HepG2 (cell line): ENCODE measurements around the gene CCDC106. TPM values are rescaled to one million over a fixed set of nuclear protein-coding genes. Genes with fewer than 3 reads are reported as not detected.

Experiments
- ATAC-seq: fragments of 200-7000 bp; cut with Tn5 transposase; 3 replicates; pipeline ENCODE4 v1.9.1; 2020; ENCODE audit warnings: mild to moderate bottlenecking, moderate library complexity
- BruUV-seq: library from RNA; stranded (reverse); fragments of 400-500 nt; replicated peaks from 2 replicates; lab custom pipeline; 2021; lab: Mats Ljungman, UMichigan
- CTCF ChIA-PET: fragments of 300-600 bp; formaldehyde crosslinking; extraction: SDS; loops from one replicate; lab custom pipeline; 2021; ENCODE audit warnings: low total read pairs, inconsistent platforms, low intra/inter-chr PET ratio; lab: Yijun Ruan, JAX
- POLR2A ChIA-PET: fragments of 350-600 bp; sonication (Branson Sonifier 250); formaldehyde crosslinking; loops from one replicate; lab custom pipeline; 2020; ENCODE audit warnings: antibody characterized with exemption, inconsistent platforms; lab: Yijun Ruan, JAX
- DNase-seq: peaks from one replicate; pipeline ENCODE4 v3.0.0-alpha.2; 2015; ENCODE audit warnings: low spot score
- FAIRE-seq: peaks from 3 replicates; lab custom pipeline; 2011; peaks lifted over from hg19 to GRCh38; lab: Jason Lieb, UNC
- H2AFZ ChIP-seq: one replicate; pipeline ENCODE4 v1.6.1; 2011; ENCODE audit warnings: low read length, inconsistent platforms
- H3K27ac ChIP-seq: fragments of 300-600 bp; 3 replicates; pipeline ENCODE4 v1.8.0; 2011; ENCODE audit warnings: mixed run types, mild to moderate bottlenecking, mixed read lengths, low read length, inconsistent platforms; ENCODE audit not compliant: insufficient read depth; ENCODE audit errors: extremely low read length
- H3K27me3 ChIP-seq, 2 experiments: fragments of 200-600 bp in 1 of 2; 2 replicates in 1 of 2; 3 replicates in 1 of 2; pipeline versions ENCODE4 v1.6.0 to v1.8.0; 2011; ENCODE audit warnings: low read length in 2 of 2, mild to moderate bottlenecking in 2 of 2, moderate library complexity in 2 of 2, inconsistent platforms in 1 of 2; ENCODE audit not compliant: insufficient read depth in 2 of 2, control insufficient read depth in 1 of 2
- H3K36me3 ChIP-seq, 2 experiments: fragments of 200-600 bp in 1 of 2; replicated peaks in 1 of 2; 2 replicates in 1 of 2; 3 replicates in 1 of 2; pipeline versions ENCODE4 v1.5.1 to v1.8.0; 2011; ENCODE audit warnings: low read length in 2 of 2, inconsistent platforms in 1 of 2; ENCODE audit not compliant: insufficient read depth in 2 of 2, control insufficient read depth in 1 of 2
- H3K4me1 ChIP-seq: 2 replicates; pipeline ENCODE4 v1.5.1; 2012; ENCODE audit warnings: low read length, inconsistent platforms; ENCODE audit not compliant: insufficient read depth
- H3K4me2 ChIP-seq: 2 replicates; pipeline ENCODE4 v1.6.0; 2011; ENCODE audit warnings: low read depth, low read length, inconsistent platforms
- H3K4me3 ChIP-seq, 3 experiments: fragments of 200-600 bp in 1 of 3; sonication (generic), shearing (Covaris generic) in 1 of 3; replicated peaks in 1 of 3; 2 replicates each; pipeline ENCODE4 v1.5.1; 2011 to 2016; ENCODE audit warnings: low read length in 3 of 3, inconsistent platforms in 2 of 3, low read depth in 2 of 3, mild to moderate bottlenecking in 2 of 3, control low read depth in 1 of 3, mixed read lengths in 1 of 3; ENCODE audit not compliant: insufficient read depth in 1 of 3
- H3K79me2 ChIP-seq: one replicate; pipeline ENCODE4 v1.6.1; 2011; ENCODE audit warnings: low read length, inconsistent platforms; ENCODE audit not compliant: insufficient read depth
- H3K9ac ChIP-seq: 2 replicates; pipeline ENCODE4 v1.6.0; 2011; ENCODE audit warnings: mild to moderate bottlenecking, low read depth, low read length, inconsistent platforms; ENCODE audit not compliant: insufficient read depth
- H3K9me3 ChIP-seq: 2 replicates; pipeline ENCODE4 v1.5.1; 2012; ENCODE audit warnings: mild to moderate bottlenecking, low read length
- H4K20me1 ChIP-seq: 2 replicates; pipeline ENCODE4 v1.6.0; 2011; ENCODE audit warnings: inconsistent platforms, mild to moderate bottlenecking, low read length, moderate library complexity; ENCODE audit not compliant: insufficient read depth
- ETV6 ChIP-seq: sonication (generic); formaldehyde crosslinking; conservative IDR thresholded peaks from 2 replicates; pipeline ENCODE4 v1.4.0; 2020; ENCODE audit warnings: missing genetic modification reagents
- HMGXB3 ChIP-seq: sonication (generic); formaldehyde crosslinking; IDR thresholded peaks from 2 replicates; pipeline ENCODE4 v1.4.0; 2020; ENCODE audit warnings: missing genetic modification reagents, borderline replicate concordance
- POGZ ChIP-seq: sonication (generic); formaldehyde crosslinking; IDR thresholded peaks from 2 replicates; pipeline ENCODE4 v1.4.0; 2020; ENCODE audit warnings: mild to moderate bottlenecking, missing genetic modification reagents
- POLR2AphosphoS2 ChIP-seq: IDR thresholded peaks from 2 replicates; pipeline ENCODE4 v1.6.1; 2011; ENCODE audit warnings: low read depth, low read length, improper control_type of control experiment
- RAD21 ChIP-seq: fragments of 450-650 bp; formaldehyde crosslinking; IDR thresholded peaks from 2 replicates; pipeline ENCODE4 v1.5.0; 2020; ENCODE audit warnings: mild to moderate bottlenecking
- ZC3H13 ChIP-seq: sonication (generic); formaldehyde crosslinking; IDR thresholded peaks from 2 replicates; pipeline ENCODE4 v1.8.1; 2023; ENCODE audit warnings: mild to moderate bottlenecking, missing genetic modification reagents, moderate library complexity
- ZNF629 ChIP-seq: sonication (generic); formaldehyde crosslinking; conservative IDR thresholded peaks from 2 replicates; pipeline ENCODE4 v1.5.0; 2020; ENCODE audit warnings: missing genetic modification reagents
- WGBS: methylation state at CpG from one replicate; pipeline ENCODE4 v1.1.6; 2017; ENCODE audit warnings: low lambda C conversion rate; 5-methylcytosine and 5-hydroxymethylcytosine counted together
- in situ Hi-C: cut with HindIII; loops from 2 replicates; pipeline ENCODE4 v1.10.0; 2017; ENCODE audit warnings: low pct_unique_long_range_greater_than_20kb; ENCODE audit not compliant: extremely low pct_ligation_motif_present
- intact Hi-C: fragments of 100-400 bp; cut with micrococcal nuclease; formaldehyde crosslinking; loops from one replicate; pipeline ENCODE4 v1.10.0; 2022; ENCODE audit not compliant: unreplicated experiment
- polyA plus RNA-seq, 8 experiments: library from polyadenylated mRNA; depleted of rRNA in 3 of 8; stranded (reverse) in 7 of 8; unstranded in 1 of 8; fragments of >200 nt; fragmentation: Illumina TruSeq in 4 of 8; extraction: Trizol in 4 of 8; gene quantifications; 2 replicates each; pipeline versions ENCODE4 v1.2.1 to v1.2.3, GENCODE V29; 2011 to 2016; ENCODE audit warnings: low read depth in 4 of 8, missing spikeins in 1 of 8, mixed read lengths in 1 of 8; ENCODE audit not compliant: insufficient read depth in 1 of 8
- total RNA-seq, 5 experiments: library from RNA; depleted of rRNA; stranded (reverse); fragments of >200 nt; fragmentation: Illumina TruSeq; extraction: Trizol; gene quantifications; 2 replicates each; pipeline ENCODE4 v1.2.3, GENCODE V29; 2016; ENCODE audit warnings: low read depth in 1 of 5
- TF ChIP-seq, protein P1 (sequence below): fragments of 450-650 bp; IDR thresholded peaks from 2 replicates; pipeline ENCODE4 v1.6.1; 2016

CCDC106 gene
- total and polyA plus RNA-seq, 2 of the 13 experiments (the other 11 are each of a cell fraction or from before 2014, with no cell fraction given), result 4.7 to 8.8 TPM

DNA sequence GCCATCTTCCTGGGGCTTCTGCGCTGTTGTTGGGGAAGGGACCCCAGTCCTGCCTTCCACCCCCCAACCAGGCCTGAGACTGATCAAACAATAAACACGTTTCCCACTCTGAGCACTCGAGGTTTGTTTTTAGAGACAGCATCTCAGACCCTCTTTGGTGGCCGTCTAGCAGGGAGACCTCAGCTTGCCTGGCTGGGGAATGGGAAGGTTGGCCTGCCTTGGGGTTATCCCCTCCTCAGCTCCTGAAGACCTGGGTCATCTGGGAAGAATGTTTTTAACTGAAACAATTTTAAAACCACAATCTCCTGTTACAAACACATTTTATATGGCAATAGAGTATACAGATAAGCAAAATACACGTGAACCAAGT, 2.5 kb upstream of the CCDC106 start:
- Histone ChIP-seq H3K4me3 (peak overlapping the region in 2 of 3 experiments; percentile 92; a peak in 2 of 6 replicates), H3K36me3 (peaks cover 0 to 10% of the 10 kb centered on the region in 2 experiments; a peak in 2 of 5 replicates), H3K27ac (no peak overlapping the region), H3K27me3 (no peaks in the 10 kb centered on the region; a peak in 1 of 5 replicates), H3K4me1 (peaks cover 52% of the 10 kb centered on the region), H4K20me1 (no peaks in the 10 kb centered on the region), H3K79me2 (peaks cover 41% of the 10 kb centered on the region), H3K9me3 (no peaks in the 10 kb centered on the region), H2AFZ (no peak overlapping the region), H3K4me2 (peak overlapping the region; percentile 84; the same call in 1 of the 2 replicates), H3K9ac (peak overlapping the region; percentile 44; the same call in 1 of the 2 replicates)
- ChIA-PET POLR2A (interaction anchor here (2.4 kb wide), 1 partner anchor 9 kb away, joined by 10 read pairs; the partner anchor contains the start of gene U2AF2), CTCF (interaction anchor here (1.1 kb wide), 1 partner anchor 8 kb away, joined by 3 read pairs; no protein-coding TSS in a partner anchor)
- intact Hi-C loops (no loop called here), in situ Hi-C loops (no loop called here)
- no peak for TF ChIP-seq RAD21 (CRISPR knock-in tag)
- TF ChIP-seq ETV6 (CRISPR knock-in tag), result no peak
- TF ChIP-seq HMGXB3 (CRISPR knock-in tag), result no peak
- no peak for TF ChIP-seq POGZ (CRISPR knock-in tag)
- no peak for TF ChIP-seq POLR2AphosphoS2
- TF ChIP-seq ZNF629 (CRISPR knock-in tag), result peak; percentile 84
- TF ChIP-seq, protein P1, sequence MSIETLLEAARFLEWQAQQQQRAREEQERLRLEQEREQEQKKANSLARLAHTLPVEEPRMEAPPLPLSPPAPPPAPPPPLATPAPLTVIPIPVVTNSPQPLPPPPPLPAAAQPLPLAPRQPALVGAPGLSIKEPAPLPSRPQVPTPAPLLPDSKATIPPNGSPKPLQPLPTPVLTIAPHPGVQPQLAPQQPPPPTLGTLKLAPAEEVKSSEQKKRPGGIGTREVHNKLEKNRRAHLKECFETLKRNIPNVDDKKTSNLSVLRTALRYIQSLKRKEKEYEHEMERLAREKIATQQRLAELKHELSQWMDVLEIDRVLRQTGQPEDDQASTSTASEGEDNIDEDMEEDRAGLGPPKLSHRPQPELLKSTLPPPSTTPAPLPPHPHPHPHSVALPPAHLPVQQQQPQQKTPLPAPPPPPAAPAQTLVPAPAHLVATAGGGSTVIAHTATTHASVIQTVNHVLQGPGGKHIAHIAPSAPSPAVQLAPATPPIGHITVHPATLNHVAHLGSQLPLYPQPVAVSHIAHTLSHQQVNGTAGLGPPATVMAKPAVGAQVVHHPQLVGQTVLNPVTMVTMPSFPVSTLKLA, result no peak
- peak; percentile 70; the same call in 1 of the 2 replicates for TF ChIP-seq ZC3H13
- no peak for DNase-seq
- no peak for FAIRE-seq
- no peak for ATAC-seq
- WGBS, result 89% methylated on average over 5 of the region's 5 CpGs
- no TSS peak for BruUV-seq
